ENCODE results near the gene VEZT. TPM values are rescaled to one million over a fixed set of nuclear protein-coding genes. Genes with fewer than 3 reads are reported as not detected.

The VEZT gene
- total and polyA plus RNA-seq, 9 of the 15 experiments (the other 6 are each of a cell fraction or from before 2014, with no cell fraction given), result 16.1 to 61.5 (median 32.6) TPM

GRCh38 chr12:95279856-95280255 lies 62.2 kb downstream of the VEZT start (continued):
- TF ChIP-seq MGA (IDR thresholded peaks at IDR 0.05) (no peak), SMAD4 (CRISPR knock-in tag; conservative IDR thresholded peaks at IDR 0.05) (no peak), RBM15 (IDR thresholded peaks at IDR 0.05; ENCODE audit: insufficient read depth, low read length) (no peak), TBL1XR1 (IDR thresholded peaks at IDR 0.05; ENCODE audit: low read length in 2 of 2) (no peak), ZNF699 (CRISPR knock-in tag; IDR thresholded peaks at IDR 0.05; ENCODE audit: insufficient replicate concordance) (no peak), ARID1B (IDR thresholded peaks at IDR 0.05) (no peak)
- TF ChIP-seq, protein P1, sequence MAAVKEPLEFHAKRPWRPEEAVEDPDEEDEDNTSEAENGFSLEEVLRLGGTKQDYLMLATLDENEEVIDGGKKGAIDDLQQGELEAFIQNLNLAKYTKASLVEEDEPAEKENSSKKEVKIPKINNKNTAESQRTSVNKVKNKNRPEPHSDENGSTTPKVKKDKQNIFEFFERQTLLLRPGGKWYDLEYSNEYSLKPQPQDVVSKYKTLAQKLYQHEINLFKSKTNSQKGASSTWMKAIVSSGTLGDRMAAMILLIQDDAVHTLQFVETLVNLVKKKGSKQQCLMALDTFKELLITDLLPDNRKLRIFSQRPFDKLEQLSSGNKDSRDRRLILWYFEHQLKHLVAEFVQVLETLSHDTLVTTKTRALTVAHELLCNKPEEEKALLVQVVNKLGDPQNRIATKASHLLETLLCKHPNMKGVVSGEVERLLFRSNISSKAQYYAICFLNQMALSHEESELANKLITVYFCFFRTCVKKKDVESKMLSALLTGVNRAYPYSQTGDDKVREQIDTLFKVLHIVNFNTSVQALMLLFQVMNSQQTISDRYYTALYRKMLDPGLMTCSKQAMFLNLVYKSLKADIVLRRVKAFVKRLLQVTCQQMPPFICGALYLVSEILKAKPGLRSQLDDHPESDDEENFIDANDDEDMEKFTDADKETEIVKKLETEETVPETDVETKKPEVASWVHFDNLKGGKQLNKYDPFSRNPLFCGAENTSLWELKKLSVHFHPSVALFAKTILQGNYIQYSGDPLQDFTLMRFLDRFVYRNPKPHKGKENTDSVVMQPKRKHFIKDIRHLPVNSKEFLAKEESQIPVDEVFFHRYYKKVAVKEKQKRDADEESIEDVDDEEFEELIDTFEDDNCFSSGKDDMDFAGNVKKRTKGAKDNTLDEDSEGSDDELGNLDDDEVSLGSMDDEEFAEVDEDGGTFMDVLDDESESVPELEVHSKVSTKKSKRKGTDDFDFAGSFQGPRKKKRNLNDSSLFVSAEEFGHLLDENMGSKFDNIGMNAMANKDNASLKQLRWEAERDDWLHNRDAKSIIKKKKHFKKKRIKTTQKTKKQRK (IDR thresholded peaks at IDR 0.05; ENCODE audit: borderline replicate concordance, low read depth, low read length), result no peak

Measured in K562 (cell line).